AG09309 (cell line): ENCODE data around the gene APOD.
"Not testable (repeated sequence)": the region's sequence is repeated elsewhere in the genome, so short reads cannot be mapped to it uniquely, and the experiment has no call there.

Source experiments
- DNase-seq: peaks from one replicate; pipeline ENCODE4 v3.0.0-alpha.2; 2010; ENCODE audit warnings: low read depth
- H3K4me3 ChIP-seq: 2 replicates; pipeline ENCODE4 v1.5.1; 2011; ENCODE audit warnings: mild to moderate bottlenecking, low read depth, low read length, moderate library complexity; ENCODE audit not compliant: control insufficient read depth
- TF ChIP-seq, protein P1 (sequence below): IDR thresholded peaks from 2 replicates; pipeline ENCODE4 v1.5.1; 2011; ENCODE audit warnings: mild to moderate bottlenecking, low read depth, low read length, inconsistent platforms; ENCODE audit not compliant: insufficient read depth, control insufficient read depth; ENCODE audit errors: missing control alignments

Gene APOD

DNA sequence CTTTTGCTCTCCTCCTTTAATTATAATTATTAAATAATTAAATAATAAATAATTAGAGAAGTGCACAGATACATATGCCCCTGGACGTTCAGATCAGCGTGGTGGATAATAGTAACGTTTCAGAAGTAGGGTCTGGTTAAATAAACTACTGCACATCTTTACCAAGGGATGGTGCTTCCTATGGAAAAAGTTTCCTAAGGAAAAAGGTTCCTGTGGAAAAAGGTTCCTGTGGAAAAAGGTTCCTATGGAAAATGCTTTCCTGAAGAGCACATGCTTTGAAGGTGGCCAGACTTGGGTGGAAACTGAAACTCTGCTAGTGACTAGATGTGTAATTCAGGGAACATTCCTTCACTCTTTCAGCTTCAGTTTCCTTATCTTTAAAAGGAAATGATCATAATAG, 37.4 kb upstream of the APOD start:
- DNase-seq, H3K4me3 ChIP-seq: not testable (repeated sequence)

DNA sequence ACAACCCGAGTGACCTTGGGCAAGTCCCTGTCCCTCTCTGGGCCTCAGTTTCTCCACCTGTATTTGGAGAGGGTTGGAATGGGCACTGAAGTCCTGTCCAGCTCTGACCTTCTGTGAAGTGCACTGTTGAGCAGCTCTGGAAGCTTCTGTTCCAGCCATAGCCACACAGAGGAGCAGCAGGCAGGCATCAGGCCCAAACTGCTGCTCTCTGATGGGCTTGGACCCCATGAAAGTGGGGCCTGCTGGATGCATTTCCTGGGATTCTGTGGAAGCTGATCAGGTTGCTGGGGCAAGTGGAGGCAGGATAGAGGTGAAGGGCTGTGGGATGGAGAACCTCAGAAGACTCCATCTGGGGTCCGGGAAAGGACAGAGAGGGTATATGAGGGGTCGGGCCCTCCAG, 36.7 kb upstream of the APOD start:
- H3K4me3 ChIP-seq, DNase-seq: not testable (repeated sequence)

DNA sequence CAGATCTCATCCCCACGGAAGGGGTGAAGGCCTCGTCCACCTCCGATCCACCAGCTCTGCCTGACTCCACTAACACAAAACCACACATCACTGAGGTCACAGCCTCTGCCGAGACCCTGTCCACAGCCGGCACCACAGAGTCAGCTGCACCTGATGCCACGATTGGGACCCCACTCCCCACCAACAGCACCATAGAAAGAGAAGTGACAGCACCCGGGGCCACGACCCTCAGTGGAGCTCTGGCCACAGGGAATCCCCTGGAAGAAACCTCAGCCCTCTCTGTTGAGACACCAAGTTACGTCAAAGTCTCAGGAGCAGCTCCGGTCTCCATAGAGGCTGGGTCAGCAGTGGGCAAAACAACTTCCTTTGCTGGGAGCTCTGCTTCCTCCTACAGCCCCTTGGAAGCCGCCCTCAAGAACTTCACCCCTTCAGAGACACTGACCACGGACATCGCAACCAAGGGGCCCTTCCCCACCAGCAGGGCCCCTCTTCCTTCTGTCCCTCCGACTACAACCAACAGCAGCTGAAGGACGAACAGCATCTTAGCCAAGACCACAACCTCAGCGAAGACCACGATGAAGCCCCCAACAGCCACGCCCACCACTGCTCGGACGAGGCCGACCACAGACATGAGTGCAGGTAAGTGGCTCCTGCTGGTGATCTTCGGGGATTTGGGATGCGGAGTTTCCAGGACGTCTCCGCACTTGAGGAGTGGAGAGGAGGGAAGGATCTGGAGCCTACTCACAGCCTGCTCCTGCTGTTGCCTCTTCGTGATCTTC, 36.0 kb upstream of the APOD start:
- not testable (repeated sequence) for DNase-seq, H3K4me3 ChIP-seq

DNA sequence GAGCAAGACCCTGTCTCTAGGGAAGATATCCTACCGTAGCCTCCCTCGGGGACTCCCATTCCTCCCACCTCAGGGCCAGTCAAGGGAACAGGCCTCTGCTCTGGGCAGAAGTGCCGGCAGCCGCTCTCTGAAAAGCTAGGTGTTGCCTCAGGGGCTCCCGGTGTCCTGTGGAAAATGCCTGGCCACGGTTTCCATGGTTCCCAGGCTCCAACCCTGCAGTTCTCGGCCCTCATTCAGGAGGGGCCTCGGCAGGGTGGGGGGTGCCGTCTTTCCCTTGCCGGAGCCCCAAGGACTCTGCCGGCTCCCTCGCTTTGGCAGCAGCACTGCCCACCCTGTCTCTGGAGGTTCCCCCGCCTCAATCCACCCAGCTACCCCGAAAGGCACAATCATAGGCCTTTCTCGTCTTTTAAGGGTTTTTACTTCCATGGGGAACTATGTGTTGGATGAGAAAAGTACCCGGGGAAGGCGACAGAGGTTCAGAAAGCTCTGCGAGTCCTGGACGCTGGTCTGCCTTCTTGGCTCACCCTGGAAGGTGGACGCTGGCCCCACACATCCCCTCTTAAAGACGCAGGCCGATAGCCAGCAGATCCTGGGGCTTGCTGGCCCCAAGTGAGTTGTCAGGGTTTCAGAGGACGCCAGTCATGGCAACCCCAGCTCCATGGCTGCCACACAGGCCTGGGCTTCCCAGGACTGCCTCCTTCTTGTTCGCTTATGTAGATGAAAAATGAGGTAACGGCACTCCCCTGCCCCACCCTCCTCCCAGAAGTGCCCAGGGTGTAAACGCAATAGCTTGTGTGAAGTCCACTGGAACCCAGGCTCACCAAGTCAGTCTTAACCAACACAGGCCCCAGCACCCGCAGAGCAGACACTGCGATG, 34.3 kb upstream of the APOD start:
- H3K4me3 ChIP-seq, DNase-seq: not testable (repeated sequence)

DNA sequence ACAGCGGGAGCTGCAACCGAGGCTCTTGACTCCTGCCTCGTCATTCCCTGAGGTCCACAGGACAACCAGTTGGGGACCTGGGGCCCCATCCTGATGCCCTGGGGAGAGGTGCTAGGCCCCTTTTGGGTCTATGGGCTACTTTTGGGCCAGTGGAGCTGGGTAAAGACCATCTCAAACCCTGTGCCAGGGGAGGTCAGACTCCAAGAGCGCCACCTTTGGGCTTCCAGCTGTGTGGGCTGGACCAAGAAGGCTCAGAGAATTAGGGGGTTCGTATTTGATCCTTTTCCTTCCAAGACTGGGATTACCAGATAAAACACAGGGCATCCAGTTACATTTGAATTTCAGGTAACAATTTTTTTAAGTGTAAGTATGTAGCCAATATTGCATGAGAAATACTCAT, 33.4 kb upstream of the APOD start:
- DNase-seq, H3K4me3 ChIP-seq: not testable (repeated sequence)

DNA sequence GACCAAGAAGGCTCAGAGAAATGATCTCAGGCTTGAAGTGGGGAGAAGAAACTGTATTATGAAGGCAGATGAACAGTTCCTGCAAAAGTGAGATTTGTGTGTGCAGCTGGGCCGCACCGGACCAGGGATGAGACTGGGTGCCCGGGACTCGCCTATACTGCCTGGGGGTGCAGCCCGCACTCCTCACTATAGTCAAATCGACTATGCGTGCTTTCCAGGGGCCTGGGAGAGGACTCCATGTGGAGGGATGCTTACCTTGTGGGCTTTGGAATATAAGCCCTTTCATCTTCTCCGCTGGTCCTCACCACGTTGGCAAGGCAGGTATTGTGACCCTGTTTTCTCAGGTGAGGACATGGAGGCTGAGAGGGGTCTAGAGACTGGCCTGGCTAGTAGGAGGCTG, 32.9 kb upstream of the APOD start:
- no peak overlapping the region for H3K4me3 ChIP-seq
- no peak for DNase-seq
- TF ChIP-seq, protein P1, sequence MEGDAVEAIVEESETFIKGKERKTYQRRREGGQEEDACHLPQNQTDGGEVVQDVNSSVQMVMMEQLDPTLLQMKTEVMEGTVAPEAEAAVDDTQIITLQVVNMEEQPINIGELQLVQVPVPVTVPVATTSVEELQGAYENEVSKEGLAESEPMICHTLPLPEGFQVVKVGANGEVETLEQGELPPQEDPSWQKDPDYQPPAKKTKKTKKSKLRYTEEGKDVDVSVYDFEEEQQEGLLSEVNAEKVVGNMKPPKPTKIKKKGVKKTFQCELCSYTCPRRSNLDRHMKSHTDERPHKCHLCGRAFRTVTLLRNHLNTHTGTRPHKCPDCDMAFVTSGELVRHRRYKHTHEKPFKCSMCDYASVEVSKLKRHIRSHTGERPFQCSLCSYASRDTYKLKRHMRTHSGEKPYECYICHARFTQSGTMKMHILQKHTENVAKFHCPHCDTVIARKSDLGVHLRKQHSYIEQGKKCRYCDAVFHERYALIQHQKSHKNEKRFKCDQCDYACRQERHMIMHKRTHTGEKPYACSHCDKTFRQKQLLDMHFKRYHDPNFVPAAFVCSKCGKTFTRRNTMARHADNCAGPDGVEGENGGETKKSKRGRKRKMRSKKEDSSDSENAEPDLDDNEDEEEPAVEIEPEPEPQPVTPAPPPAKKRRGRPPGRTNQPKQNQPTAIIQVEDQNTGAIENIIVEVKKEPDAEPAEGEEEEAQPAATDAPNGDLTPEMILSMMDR, result no peak

DNA sequence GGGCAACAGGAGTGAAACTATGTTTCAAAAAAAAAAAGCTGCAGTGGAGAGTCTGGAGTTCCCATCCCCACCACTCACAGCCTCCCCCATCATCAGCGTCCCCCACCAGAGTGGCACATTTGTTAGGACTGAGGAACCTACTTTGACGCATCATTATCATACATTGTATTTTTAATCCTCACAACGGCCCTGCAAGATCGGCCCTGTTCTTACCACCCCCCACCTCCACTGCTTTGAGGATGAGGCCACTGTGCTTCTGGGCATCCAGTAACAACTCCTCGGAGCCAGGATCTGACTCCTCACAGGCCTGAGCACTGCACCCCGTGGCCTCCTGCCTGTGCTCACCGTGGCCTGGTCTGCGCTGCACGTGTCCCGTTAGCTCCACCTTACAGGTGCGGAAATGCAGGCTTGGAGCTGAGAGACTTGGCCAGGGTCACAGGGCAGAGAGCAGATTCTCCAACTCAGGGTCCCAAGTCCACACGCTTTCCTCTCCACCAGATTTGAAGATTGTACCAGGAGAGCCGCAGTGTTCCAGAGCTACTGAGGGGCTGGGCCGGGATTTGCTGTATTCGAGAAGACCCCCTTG, 32.3 kb upstream of the APOD start:
- H3K4me3 ChIP-seq, DNase-seq: not testable (repeated sequence)

DNA sequence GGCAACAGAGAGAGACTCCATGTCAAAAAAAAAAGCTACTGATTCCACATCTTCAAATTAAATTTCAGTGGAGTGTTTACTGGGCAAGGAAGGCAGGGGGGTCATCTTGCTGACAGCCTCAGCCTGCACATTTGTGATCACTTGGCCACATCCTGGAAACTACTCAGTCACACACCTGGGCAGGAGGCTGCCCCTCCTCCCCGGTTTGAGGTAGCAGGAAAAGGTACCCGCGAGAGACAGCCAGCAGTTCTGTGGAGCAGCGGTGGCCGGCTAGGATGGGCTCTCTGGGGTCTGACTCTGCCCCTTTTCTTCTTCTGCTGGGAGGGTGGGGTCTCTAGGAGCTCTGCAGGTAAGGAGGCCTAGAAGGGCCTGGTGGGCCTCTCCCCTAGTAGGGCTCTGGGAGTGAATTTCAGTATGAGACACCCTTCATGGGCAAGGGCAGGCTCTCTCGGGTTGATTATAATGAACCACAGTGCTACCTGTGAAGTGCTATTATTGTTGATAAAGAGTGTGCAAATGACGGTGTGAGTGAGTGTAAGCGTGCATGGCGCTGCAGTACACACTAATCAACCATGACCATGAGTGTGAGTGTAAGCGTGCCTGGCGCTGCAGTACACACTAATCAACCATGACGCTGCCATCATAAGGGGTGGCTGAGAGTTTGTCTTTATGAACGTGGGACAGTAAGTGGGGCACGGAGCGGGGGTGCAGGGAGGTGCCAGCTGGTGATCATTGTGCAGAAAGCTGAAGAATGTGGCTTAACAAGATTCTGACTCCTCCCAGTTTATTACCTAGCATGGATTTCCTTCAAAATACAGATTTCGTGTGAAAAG, 31.1 kb upstream of the APOD start:
- DNase-seq, H3K4me3 ChIP-seq: not testable (repeated sequence)

DNA sequence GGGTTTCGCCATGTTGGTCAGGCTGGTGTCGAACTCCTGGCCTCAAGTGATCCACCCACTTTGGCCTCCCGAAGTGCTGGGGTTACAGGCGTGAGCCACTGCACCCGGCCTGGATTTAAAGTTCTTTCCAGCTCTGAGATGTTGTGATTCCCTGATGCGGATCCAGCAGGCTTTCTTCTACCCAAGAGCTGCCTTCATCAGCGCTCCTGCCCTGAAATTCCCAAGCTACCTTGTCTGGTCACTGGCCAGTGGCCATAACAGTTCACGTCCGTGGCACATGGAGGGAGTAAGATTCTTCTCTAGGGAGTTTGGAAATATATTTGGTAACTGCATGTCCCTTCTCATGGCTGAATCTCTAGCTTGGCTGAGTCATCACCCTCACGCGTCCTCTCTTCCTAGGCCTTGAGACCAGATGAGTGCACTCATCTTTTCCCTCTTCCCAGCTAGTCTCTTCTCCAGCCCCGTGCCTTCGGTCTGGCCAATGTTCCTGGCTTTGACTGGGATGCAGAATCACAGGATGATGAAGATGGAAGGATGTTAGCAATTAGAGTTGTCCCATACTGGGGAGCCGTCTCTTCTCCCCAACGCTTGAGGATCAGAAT, 29.8 kb upstream of the APOD start:
- H3K4me3 ChIP-seq, result no peak overlapping the region
- no peak for DNase-seq
- TF ChIP-seq, protein P1, result no peak
